ENCODE data around the gene LRRC10.
A peak's percentile ranks its signal among the peaks of the same experiment; 100 is the strongest.
"Not testable (repeated sequence)": the region's sequence is repeated elsewhere in the genome, so short reads cannot be mapped to it uniquely, and the experiment has no call there.

The LRRC10 gene

DNA sequence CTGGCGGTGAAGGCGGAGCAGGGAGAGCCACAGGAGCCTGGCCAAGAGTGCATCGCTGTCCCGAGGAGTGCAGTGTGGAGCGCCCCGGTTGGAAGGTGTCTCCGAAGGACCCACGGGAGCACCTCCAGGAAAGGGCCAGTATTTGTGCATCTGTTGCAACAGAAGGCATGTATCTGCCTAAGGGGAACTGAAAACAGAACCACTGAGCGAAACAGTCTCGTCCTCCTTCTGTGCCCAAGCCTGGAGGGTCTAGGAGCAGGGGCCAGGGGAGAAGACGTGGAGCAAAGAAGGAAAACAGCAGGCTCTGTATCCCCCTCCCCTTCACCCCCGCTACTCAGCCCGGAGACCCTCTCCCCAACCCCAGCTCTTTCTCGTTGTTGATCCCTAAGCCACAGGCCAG is 5.3 kb upstream of the LRRC10 start:
- DNase-seq = no peak

DNA sequence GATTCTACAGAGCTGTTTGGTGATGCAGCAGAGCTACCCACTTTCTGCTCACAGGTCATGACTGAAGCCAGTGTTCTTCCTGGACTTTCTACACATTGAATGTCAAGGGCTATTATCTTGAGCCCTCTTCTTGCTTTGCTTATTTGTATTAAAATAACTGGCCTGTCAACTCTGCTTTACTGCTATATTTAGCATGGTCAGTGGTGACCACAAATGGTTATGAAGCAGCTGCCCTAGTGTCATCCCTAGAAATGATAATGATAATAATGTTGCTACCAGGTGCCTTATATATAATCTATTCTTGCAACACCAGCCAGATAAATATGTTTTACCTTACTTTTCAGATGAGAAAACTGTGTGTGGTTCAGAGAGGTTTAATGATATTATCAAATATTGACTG is 2.6 kb upstream of the LRRC10 start:
- DNase-seq = no peak

DNA sequence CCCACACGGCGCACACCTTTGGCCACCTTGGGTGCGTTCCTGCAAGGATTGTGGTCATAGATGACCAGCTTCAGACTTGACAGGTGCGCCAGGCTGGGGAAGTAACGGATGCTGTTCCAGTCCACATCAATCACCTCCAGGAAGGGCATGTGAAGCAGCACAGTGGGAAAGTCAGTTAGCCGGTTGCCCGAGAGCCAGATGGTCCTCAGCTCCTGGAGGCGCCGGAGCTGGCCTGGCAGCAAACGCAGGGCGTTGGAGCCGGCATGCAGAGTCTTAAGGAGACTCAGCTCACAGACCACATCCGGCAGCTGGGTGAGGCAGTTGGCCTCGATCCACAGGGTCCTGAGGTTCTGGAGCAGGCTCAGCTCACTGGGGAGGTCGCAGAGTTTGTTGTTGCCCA is 581 bp downstream of the LRRC10 start:
- no peak for DNase-seq

DNA sequence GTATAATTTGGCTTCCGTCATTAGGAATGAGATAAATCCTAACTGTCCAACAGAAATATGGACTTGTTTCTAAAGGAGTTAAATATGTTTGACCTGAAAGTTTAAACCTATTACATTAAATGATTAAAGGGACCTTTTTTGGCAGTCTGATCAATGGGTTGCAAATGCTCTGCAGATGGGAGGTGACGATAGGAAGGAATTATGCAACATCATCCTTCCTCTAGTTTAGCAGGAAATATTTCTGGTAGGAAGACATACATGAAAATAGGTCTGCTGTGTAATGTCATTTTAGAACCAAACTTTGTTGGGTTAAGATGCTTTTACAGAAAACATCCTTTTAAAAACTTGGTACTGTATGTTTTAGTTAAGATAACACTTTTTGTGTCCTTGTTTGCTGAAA is 2.6 kb downstream of the LRRC10 start:
- DNase-seq = no peak

DNA sequence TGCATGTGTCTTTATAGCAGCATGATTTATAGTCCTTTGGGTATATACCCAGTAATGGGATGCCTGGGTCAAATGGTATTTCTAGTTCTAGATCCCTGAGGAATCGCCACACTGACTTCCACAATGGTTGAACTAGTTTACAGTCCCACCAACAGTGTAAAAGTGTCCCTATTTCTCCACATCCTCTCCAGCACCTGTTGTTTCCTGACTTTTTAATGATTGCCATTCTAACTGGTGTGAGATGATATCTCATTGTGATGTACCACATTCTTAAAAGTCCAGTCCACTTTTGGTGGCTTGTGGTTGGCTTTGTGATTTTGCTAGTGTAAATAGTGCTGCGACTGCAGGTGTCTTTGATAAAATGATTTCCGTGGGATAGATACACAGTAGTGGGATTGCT is 6.4 kb downstream of the LRRC10 start:
- DNase-seq = not testable (repeated sequence)

DNA sequence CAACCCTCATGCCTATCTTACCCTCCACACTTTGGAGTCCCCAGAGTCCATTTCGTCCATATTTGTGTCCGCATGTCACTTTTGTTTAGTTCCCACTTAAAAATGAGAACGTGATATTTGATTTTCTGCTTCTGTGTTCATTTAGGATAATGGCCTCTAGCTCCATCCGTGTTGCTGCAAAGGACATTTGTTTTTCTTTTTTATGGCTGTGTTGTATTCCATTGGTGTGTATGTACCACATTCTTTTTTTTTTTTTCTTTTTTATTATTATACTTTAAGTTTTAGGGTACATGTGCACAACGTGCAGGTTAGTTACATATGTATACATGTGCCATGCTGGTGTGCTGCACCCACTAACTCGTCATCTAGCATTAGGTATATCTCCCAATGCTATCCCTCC is 7.2 kb downstream of the LRRC10 start:
- DNase-seq = not testable (repeated sequence)

DNA sequence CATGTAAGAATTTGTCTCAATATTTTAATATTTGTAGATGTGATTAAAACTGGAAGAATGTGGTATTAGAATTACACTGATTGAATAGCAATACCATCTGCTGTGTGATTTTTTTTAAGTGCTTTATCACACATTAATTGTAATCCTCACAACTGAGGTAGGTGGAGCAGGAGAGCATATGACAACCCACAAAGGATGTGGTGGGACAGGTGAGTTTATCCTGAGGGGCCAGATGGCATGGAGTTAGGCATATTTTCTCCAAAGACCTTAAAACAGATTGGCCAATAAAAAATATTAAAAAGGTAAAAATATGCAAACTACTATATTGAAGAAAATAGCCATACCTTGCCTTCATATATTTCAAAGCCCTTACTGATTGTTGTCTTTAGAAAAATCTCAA is 7.8 kb downstream of the LRRC10 start:
- DNase-seq = no peak

DNA sequence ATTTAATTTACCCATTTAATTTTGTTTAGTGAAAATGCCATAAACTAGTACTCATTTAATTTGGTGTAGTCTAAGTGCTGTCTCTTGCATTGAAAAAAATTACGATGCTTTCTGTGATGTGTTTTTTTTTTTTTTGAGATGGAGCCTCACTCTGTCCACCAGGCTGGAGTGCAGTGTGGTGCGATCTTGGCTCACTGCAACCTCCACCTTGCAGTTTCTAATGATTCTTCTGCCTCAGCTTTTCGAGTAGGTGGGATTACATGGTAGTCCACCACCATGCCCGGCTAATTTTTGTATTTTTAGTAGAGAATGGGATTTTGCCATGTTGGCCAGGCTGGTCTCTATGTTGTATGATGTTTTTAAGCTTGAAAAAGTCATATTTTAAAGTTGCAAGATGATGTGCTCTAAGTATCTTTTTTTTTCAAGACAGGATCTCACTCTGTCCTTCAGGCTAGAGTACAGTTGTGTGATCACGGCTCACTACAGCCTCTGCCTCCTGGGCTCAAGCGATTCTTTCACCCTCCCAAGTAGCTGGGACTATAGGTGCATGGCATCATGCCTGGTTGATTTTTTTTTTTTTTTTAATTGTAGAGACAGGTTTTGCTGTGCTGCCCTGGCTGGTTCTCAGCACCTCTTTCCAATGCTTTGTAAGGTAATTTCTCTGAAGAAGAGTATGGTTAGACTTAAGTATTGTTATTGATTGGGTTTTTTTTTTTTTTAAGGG is 8.6 kb downstream of the LRRC10 start:
- DNase-seq = no peak

DNA sequence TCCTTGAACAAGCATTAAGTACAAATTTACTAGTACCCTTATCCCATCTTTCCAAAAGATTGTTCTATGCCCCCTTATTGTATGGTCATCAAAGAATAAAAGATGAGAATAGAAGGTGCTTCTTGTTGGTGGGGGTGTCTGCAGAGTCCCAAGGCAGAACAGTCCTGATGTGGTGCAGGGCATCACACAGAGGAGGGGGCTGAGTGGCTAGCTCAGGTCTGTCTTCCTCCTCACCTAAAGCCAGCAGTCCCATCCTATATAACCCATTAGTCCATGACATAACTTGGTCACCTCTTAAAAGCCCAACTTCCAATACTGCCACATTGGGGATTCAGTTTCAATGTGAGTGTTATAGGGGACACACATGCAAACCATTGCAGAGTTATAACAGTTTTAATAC is 9.9 kb downstream of the LRRC10 start:
- no peak for DNase-seq

DNA sequence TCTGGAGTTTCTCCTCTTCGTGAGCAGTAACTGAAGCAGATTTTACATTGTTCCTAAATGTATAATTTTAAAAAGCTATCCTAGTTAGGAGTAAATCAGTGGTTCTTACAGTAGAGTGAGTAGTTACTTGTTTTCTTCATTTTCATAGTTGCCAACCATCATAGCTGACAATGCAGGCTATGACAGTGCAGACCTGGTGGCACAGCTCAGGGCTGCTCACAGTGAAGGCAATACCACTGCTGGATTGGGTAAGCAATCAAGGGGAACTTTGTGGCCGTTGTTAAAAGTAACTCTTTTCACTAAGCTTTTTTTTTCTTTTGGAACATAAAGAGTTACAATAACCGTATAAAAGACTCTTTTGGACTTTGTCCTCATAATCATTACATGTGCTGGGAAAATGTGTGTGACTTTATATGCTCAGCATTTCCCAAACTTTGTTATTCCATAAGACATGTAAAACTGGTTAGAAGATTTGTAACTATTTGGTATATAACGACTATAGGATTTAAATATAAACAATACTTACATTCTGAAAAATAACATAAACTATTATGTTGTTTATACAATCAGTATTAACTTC is 12.4 kb downstream of the LRRC10 start:
- no peak for DNase-seq

DNA sequence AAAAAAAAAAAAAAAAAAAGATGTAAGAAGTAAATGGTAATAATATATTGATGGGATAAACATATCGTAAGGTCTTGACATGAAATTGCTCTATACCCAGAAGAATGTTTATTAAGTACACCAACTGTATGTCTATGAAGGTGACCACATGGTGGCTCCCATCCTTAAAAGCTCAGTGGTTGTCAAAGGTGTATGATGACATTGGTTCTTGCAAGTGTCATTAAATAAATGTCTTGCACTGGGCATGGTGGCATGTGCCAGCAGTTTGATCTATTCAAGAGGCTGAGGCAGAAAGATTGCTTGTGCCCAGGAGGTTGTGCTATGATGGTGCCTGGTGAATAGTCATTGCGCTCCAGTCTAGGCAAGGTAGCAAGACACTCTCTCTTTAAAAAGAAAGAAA is 15.0 kb downstream of the LRRC10 start:
- no peak for DNase-seq

DNA sequence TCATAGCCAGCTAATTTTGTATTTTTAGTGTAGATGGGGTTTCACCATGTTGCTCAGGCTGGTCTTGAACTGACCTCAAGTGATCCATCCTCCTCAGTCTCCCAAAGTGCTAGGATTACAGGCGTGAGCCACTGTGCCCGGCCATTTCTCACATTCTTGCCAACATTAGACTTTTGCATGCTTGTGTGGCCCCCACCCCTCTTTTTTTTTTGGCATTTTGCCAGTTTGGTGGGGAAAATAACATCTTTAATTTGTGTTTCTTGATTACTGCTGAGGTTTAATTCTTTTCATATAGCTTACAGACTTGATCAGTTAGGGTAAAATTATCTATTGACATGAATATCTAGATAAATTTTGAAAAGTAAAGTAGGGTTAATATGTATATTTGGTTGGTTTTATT is 21.6 kb downstream of the LRRC10 start:
- DNase-seq = no peak

DNA sequence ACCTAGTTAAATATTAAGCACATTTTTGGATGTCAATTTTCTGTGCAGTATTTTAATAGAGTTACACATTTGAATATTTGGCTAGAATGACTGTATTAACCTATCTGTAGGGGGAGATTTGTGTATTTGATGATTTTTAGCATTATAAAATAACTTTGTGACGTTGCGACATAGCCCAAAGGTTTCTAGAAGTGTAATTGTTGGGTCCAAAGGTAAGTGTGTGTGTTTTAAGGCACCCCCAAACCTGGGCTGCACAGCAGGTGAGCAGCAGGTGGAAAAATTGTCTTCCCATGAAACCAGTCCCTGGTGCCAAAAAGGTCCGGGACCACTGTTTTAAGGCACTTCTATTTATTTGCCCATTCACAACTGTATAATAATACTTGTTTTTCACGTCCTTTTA is 22.2 kb downstream of the LRRC10 start:
- DNase-seq = no peak

DNA sequence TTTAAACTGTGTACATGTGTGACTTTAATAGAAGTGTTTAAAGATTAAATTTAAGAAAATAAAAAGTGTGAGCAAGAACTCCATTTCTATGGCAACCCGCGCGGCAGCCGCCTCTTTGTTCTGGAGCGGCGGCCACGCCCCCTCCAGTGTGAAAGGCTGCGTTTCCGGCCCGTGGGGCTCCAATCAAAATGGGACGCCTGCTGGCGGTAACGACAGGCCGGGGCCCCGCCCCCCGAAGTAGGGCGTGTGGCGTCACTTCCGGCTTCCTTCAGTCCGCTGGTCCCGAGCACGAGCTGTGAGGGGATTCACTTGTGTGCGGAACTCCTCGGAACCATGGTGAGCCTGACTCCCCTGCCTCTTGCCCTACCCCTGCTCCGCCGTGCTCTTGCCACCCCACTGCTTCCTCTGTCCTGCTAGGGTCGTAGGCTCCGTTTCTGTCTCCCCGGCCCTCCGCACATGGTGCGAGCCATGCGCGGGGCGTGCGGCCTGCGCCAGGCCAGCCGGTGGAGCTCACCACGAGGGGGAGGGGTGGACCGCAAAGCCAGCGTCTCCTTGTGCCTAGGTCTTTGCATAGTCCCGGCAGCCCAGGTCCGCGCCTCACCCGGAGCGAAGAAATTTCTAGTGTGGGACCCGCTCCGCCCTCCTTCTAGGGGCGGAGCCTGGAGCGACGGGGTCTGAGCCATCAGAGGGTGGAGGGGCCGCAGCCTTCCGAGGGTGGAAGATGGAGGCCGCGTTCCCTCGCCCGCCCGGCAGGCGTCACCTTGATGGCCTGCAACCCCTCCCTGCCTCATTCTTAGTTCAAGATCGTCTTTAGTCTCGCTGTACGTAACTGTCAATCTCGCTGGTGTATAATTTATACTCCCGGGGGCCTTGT is 25.3 kb downstream of the LRRC10 start, which contains the start of gene CCT2:
TSS of gene CCT2 (plus strand) at position 271 of the 874 bp plus-strand sequence. CDS start at position 334, 63 bp downstream.
- DNase-seq = peak; percentile 92 to 97

DNA sequence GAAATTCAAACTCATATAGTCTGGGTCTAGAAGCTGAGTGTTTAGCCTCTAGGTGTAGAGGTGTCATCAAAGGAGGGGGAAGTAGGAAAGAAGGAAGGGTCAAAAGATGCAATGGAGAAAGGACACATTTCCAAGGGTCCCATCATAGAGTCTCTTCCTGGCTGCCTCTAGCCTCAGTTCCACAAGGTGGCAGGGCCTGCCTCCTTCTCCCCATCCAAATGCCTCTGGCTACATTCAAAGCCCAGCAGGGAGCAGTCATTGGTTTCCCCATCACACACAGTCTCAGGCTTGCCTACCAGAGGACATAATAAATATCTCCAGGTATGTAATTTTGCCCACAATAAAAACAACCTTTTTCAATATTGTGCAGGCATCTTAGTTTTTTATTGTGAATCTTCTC is 27.5 kb downstream of the LRRC10 start:
- no peak for DNase-seq

DNA sequence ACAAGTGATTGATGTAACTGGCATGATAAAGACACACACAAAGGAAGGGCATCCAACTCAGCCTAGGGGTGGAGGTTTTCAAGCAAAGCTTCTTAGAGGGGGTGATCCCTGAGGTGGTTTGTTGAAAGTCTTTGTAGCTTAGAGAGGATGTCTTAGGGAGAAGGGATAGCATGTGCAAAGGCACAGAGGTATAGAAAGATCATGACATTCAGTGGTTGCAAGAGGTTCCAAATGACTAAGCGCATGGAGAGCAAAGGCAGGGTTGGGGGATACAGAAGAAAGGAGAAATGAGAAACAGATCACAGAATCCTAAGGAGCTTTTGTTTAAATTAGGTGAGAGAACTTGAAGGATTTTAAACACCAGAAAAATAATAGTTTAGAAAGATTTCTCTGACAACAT is 30.6 kb downstream of the LRRC10 start:
- DNase-seq = no peak

DNA sequence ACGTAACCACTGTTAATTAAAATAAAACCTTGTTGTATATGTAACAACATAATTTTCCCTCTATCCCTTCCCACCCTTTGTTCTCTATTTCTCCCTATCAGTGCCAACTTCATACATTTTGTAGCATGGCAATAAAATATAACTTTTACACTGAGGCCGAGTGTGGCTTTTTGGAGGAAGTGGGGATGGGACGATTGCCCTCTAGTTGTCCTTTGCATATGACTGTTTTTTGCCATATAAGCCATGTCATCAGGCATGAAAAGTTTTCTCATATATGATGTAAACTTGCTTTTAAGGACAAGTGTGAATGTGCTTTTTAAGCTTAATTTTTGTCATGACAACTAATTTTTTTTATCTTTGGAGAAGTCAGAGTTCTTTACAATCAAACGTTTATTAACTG is 31.7 kb downstream of the LRRC10 start:
- DNase-seq = no peak

DNA sequence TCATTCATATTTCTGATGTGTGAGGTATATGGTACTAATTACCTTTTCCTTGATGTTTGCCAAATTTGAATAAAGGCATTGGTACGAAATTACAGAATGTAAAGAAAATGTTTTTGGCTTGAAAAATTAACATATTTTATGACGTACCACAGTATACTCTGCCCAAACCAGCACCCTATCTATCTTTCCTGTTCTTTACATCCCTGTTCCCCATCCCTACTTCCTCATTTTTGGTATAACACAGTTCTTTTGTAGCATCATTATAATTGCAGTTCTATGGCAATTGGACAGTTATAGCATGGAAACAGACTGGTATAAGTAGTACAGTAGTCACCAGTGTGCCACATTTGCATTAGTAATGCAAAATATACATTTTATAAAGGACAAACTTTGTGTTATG is 32.4 kb downstream of the LRRC10 start:
- DNase-seq = no peak

DNA sequence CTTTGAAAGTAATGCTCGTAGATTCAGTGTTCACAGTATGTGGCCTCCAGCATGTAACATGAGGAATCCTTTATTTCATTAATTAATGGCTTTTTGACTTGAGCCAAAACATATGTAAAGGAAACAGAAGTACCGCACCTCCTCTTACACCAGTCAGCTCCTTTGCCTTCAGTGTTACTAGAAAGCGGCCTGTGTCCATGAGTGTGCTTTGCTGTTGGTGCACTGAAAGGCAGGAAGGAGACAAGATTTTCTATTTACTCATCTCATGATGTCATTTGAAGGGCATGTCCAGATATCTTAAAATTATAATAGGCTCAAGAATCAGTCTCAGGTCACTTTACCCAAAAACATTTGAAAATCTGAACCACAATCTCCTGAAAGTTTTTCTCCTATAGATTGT is 35.4 kb downstream of the LRRC10 start:
- no peak for DNase-seq

DNA sequence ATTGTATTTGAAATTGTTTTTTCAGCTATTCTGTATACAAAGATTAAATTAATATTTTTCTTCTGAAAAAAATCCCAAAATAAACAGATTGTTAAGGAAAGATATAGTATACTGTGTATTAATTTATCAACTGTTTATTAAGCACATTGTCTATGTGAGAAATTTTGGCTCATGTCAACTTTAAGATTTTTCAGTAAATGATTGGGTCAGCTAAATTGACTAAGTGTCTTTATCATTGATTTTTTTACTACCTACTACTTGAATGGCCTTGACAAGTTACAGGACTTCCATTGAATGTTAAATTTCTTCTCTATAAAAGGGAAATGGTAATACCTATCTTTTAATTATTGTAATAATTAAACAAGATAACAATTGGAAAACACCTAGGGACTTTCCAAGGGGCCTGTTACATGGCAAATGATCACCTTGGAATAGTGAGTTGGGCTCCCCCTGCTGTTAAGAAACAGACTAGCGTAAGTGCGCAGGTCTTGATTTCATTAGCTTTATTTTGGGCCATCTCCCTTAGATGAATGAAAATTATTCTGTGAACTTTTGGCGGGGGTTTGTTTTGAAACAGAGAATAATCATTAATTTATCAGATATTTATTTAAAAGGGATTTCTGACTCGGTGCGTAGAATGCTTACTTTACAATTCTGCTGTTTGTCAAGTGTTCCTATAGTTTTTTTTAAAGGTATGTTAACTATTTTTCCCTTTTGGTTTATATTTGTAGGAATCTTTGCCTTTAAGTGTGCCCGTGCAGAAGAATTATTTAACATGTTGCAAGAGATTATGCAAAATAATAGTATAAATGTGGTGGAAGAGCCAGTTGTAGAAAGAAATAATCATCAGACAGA is 39.9 kb downstream of the LRRC10 start:
- peak; percentile 25 to 77 for DNase-seq

DNA sequence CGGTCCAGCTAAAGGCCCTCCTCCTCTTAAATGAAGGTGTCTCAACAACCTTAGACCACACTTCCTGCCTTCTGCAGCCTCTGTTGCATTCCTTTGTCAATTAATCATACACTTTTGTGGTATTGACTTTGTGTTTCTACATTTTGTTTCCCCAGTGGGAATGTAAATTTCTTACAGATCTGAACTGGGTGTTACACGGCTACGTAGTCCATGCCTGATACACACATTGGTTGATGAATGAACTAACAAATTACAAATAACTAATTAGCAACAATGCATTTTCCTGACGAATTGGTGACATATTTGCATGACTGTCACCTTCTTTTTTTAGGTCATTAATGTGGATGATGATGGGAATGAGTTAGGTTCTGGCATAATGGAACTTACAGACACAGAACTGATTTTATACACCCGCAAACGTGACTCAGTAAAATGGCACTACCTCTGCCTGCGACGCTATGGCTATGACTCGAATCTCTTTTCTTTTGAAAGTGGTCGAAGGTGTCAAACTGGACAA is 40.6 kb downstream of the LRRC10 start:
- DNase-seq = no peak

DNA sequence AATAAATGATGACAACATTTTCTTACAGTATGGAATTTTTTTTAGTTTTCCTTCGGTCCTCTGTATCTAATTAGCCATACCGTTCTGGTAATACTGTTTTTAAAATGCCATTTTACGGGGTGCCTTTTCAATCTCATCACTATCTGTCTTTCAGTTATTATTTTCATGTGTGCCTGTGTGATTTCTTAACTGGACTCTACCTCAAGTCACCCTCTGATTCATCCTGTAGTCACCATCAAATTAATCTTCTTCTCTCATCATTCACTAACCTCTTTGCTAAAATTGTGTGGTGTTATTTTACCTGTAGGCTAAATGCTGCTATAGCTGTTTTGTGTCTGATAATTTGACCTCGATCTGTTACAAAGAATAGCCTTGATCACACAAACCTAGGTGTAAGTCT is 41.5 kb downstream of the LRRC10 start:
- DNase-seq = no peak

DNA sequence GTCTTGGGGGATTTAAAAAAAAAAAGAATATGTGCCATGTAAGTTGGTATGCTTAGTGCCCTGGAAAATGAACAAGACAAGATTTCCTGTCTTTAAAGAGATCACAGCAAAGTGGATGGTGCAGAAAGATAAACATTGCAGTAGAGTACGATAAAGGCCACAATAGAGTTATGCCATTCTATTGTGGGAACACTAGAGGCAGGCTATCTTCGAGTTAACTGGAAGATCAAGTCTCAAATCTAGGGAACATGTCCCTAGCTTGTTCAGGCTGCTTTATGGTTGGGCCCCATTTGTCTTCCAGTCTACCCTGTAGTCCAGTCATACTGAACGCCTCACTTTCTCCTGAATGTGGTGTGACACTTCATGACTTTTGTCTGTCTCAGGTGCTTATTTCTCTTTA is 44.1 kb downstream of the LRRC10 start:
- DNase-seq = no peak
